ENCODE measurements around the gene MOB1B.

The MOB1B gene

GRCh38 chr4:70915036-70915815 lies 13.1 kb downstream of the MOB1B start:
- DNase-seq = no peak

- DNase-seq = no peak
Measured at GRCh38 chr4:70915874-70916559, 13.8 kb downstream of the MOB1B start.

- no peak for DNase-seq
Measured at GRCh38 chr4:70920592-70920991, 18.4 kb downstream of the MOB1B start.

- DNase-seq = no peak
Measured at GRCh38 chr4:70925418-70925817, 23.2 kb downstream of the MOB1B start.

GRCh38 chr4:70925899-70926635 lies 23.9 kb downstream of the MOB1B start:
- peak; percentile 69 for DNase-seq

GRCh38 chr4:70927502-70928137 lies 25.5 kb downstream of the MOB1B start:
- peak; percentile 37 for DNase-seq

GRCh38 chr4:70930530-70931256 lies 28.5 kb downstream of the MOB1B start:
- DNase-seq = no peak

- DNase-seq = no peak
Measured at GRCh38 chr4:70931347-70931746, 29.2 kb downstream of the MOB1B start.

- no peak for DNase-seq
Measured at GRCh38 chr4:70932984-70933383, 30.8 kb downstream of the MOB1B start.

GRCh38 chr4:70935038-70935695 lies 33.0 kb downstream of the MOB1B start:
- no peak for DNase-seq

- DNase-seq = no peak
Measured at GRCh38 chr4:70936200-70936787, 34.1 kb downstream of the MOB1B start.

- DNase-seq = no peak
Measured at GRCh38 chr4:70938086-70938485, 35.9 kb downstream of the MOB1B start.

- no peak for DNase-seq
Measured at GRCh38 chr4:70940134-70940533, 38.0 kb downstream of the MOB1B start.

- peak; percentile 67 for DNase-seq
Measured at GRCh38 chr4:70943114-70943513, 40.9 kb downstream of the MOB1B start.

GRCh38 chr4:70945046-70945445 lies 42.9 kb downstream of the MOB1B start:
- DNase-seq = peak; percentile 84

GRCh38 chr4:70945452-70946055 lies 43.4 kb downstream of the MOB1B start:
- no peak for DNase-seq

GRCh38 chr4:70946939-70947338 lies 44.8 kb downstream of the MOB1B start:
- peak; percentile 88 for DNase-seq

- no peak for DNase-seq
Measured at GRCh38 chr4:70948665-70949260, 46.6 kb downstream of the MOB1B start.

GRCh38 chr4:70954032-70954431 lies 51.9 kb downstream of the MOB1B start:
- peak; percentile 10 for DNase-seq

GRCh38 chr4:70956549-70957210 lies 54.5 kb downstream of the MOB1B start:
- DNase-seq = no peak
